Measurements from ENCODE around the gene RAI2.
A peak's percentile ranks its signal among the peaks of the same experiment; 100 is the strongest.

Gene RAI2

GRCh38 chrX:17778997-17779396 is 82.1 kb downstream of the RAI2 start:
- no peak for DNase-seq

GRCh38 chrX:17774053-17774452 is 87.0 kb downstream of the RAI2 start:
- no peak for DNase-seq

- DNase-seq = no peak
Observed at GRCh38 chrX:17773221-17773876, 87.7 kb downstream of the RAI2 start.

GRCh38 chrX:17769701-17770269 is 91.3 kb downstream of the RAI2 start:
- DNase-seq = no peak

GRCh38 chrX:17768997-17769396 is 92.1 kb downstream of the RAI2 start:
- DNase-seq = no peak

GRCh38 chrX:17767734-17768133 is 93.4 kb downstream of the RAI2 start:
- no peak for DNase-seq

GRCh38 chrX:17759990-17760389 is 101.1 kb downstream of the RAI2 start:
- no peak for DNase-seq

- no peak for DNase-seq
Observed at GRCh38 chrX:17758382-17758781, 102.7 kb downstream of the RAI2 start.

- DNase-seq = peak; percentile 1
Observed at GRCh38 chrX:17750436-17750835, 110.7 kb downstream of the RAI2 start.
